GM12878 (cell line): ENCODE data around the gene CATSPER2. TPM values are rescaled to one million over a fixed set of nuclear protein-coding genes. Genes with fewer than 3 reads are reported as not detected.
"Not testable (repeated sequence)": the region's sequence is repeated elsewhere in the genome, so short reads cannot be mapped to it uniquely, and the experiment has no call there.

ENCODE experiments used
- ATAC-seq: fragments of 200-7000 bp; cut with Tn5 transposase; 3 replicates; pipeline ENCODE4 v1.9.1; 2020; ENCODE audit warnings: mild to moderate bottlenecking, moderate library complexity
- BruUV-seq: library from RNA; stranded (reverse); fragments of 400-500 nt; replicated peaks from 2 replicates; lab custom pipeline; 2021; lab: Mats Ljungman, UMichigan
- CTCF ChIA-PET: fragments of 300-600 bp; sonication (Branson Sonifier 250); formaldehyde crosslinking; extraction: SDS; loops from one replicate; lab custom pipeline; 2021; ENCODE audit warnings: inconsistent platforms; lab: Yijun Ruan, JAX
- POLR2A ChIA-PET: fragments of 350-600 bp; formaldehyde crosslinking; extraction: SDS; loops from one replicate; lab custom pipeline; 2021; ENCODE audit warnings: inconsistent platforms; lab: Charles Lee
- RAD21 ChIA-PET: fragments of 300-600 bp; sonication (Branson Sonifier 250); formaldehyde crosslinking; loops from one replicate; lab custom pipeline; 2023; ENCODE audit warnings: antibody characterized with exemption; ENCODE audit not compliant: unreplicated experiment; lab: Charles Lee
- SMC1A ChIA-PET: fragments of 300-600 bp; sonication (Branson Sonifier 250); formaldehyde crosslinking; loops from one replicate; lab custom pipeline; 2023; ENCODE audit not compliant: unreplicated experiment, uncharacterized antibody; lab: Charles Lee
- DNase-seq: peaks from one replicate; pipeline ENCODE4 v3.0.0-alpha.2; 2011; ENCODE audit warnings: low read depth, low spot score
- FAIRE-seq: peaks from 3 replicates; lab custom pipeline; 2011; peaks lifted over from hg19 to GRCh38; lab: Jason Lieb, UNC
- H2AFZ ChIP-seq: 2 replicates; pipeline ENCODE4 v1.6.0; 2011; ENCODE audit warnings: low read depth, low read length, control low read depth; ENCODE audit not compliant: control insufficient read depth
- H3K27ac ChIP-seq: 2 replicates; pipeline ENCODE4 v1.5.1; 2011; ENCODE audit warnings: control low read depth; ENCODE audit not compliant: control insufficient read depth, insufficient read depth
- H3K27me3 ChIP-seq, 2 experiments: replicated peaks in 1 of 2; 2 replicates each; pipeline versions ENCODE4 v1.6.0 to v1.6.1; 2011; ENCODE audit warnings: low read length in 1 of 2; ENCODE audit not compliant: control insufficient read depth in 2 of 2, insufficient read depth in 2 of 2
- H3K36me3 ChIP-seq, 2 experiments: 2 replicates each; pipeline ENCODE4 v1.5.1; 2011; ENCODE audit warnings: low read length in 1 of 2; ENCODE audit not compliant: control insufficient read depth in 2 of 2, insufficient read depth in 2 of 2
- H3K4me1 ChIP-seq: 2 replicates; pipeline ENCODE4 v1.6.1; 2011; ENCODE audit warnings: mild to moderate bottlenecking, low read length, moderate library complexity, mixed read lengths; ENCODE audit not compliant: control insufficient read depth, insufficient read depth
- H3K4me2 ChIP-seq: 2 replicates; pipeline ENCODE4 v1.6.0; 2011; ENCODE audit warnings: control low read depth; ENCODE audit not compliant: control insufficient read depth, insufficient read depth
- H3K4me3 ChIP-seq: fragments of 200-600 bp; sonication (generic); 2 replicates; pipeline ENCODE4 v1.5.1; 2016
- H3K79me2 ChIP-seq: 2 replicates; pipeline ENCODE4 v1.6.0; 2011; ENCODE audit warnings: low read length; ENCODE audit not compliant: control insufficient read depth, insufficient read depth
- H3K9ac ChIP-seq: 2 replicates; pipeline ENCODE4 v1.8.0; 2011; ENCODE audit warnings: low read length, control low read depth, mixed read lengths; ENCODE audit not compliant: control insufficient read depth, insufficient read depth
- H3K9me3 ChIP-seq: replicated peaks from 3 replicates; pipeline ENCODE4 v1.5.1; 2011; ENCODE audit warnings: mild to moderate bottlenecking, low read length; ENCODE audit not compliant: control insufficient read depth, insufficient read depth
- H4K20me1 ChIP-seq: 2 replicates; pipeline ENCODE4 v1.6.0; 2011; ENCODE audit not compliant: control insufficient read depth, insufficient read depth
- WGBS: methylation state at CpG from one replicate; pipeline ENCODE4 v1.1.6; 2016; ENCODE audit warnings: low lambda C conversion rate; ENCODE audit not compliant: insufficient replicate concordance, insufficient coverage; ENCODE audit errors: missing lambda C conversion rate; 5-methylcytosine and 5-hydroxymethylcytosine counted together
- in situ Hi-C: fragments of 300-500 bp; cut with MboI; formaldehyde crosslinking; loops from 9 replicates; pipeline ENCODE4 v1.14.3; 2018; ENCODE audit warnings: mixed read lengths
- intact Hi-C: fragments of 100-400 bp; cut with micrococcal nuclease; formaldehyde crosslinking; loops from one replicate; pipeline ENCODE4 v1.14.2; 2022; ENCODE audit not compliant: unreplicated experiment
- polyA plus RNA-seq, 11 experiments: library from polyadenylated mRNA; depleted of rRNA in 4 of 11; unstranded in 6 of 11; stranded (reverse) in 5 of 11; fragments of >200 nt; fragmentation: Nextera tagmentation in 4 of 11; fragmentation: Illumina TruSeq in 1 of 11; extraction: Ambion mirVana in 4 of 11; extraction: Trizol in 1 of 11; gene quantifications; 1 replicate in 1 of 11; 2 replicates in 10 of 11; pipeline versions ENCODE4 v1.2.1 to v1.2.3, GENCODE V29; 2011 to 2016; ENCODE audit warnings: inconsistent platforms in 2 of 11, missing spikeins in 2 of 11, low read depth in 1 of 11
- total RNA-seq, 4 experiments: library from RNA; depleted of rRNA in 3 of 4; stranded (reverse); fragments of >200 nt in 3 of 4; fragmentation: Illumina TruSeq in 1 of 4; extraction: Trizol in 1 of 4; gene quantifications; 2 replicates each; pipeline versions ENCODE4 v1.2.1 to v1.2.3, GENCODE V29; 2013 to 2021

CATSPER2 gene
- total and polyA plus RNA-seq, 10 of the 15 experiments (the other 5 are each of a cell fraction or from before 2014, with no cell fraction given) = 0.64 to 7.2 (median 2.5) TPM

DNA sequence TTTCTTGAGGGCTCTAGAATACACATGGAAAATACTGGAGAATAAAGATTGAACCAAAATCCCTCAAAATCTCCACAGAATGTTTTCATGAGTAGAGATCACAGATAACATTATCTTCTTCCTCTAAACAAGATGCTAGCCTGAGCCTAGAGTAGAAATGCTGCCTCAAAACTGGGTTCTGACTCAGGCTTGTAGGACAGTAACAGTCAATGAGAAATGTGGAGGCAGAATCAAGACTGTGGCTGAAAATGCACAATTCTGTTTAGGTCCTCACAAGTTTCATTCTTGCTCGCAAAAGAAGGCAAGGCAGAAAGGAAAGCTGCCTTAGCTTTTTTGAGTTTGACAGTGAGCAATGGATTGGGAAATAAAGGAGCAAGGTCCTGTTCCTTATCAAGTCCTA lies 25.5 kb upstream of the CATSPER2 start:
- H3K36me3 ChIP-seq, CTCF ChIA-PET, DNase-seq, H2AFZ ChIP-seq, POLR2A ChIA-PET, H3K27ac ChIP-seq, H3K9ac ChIP-seq, H3K79me2 ChIP-seq, H3K4me2 ChIP-seq, RAD21 ChIA-PET, ATAC-seq, H3K27me3 ChIP-seq, intact Hi-C loops, H4K20me1 ChIP-seq, H3K4me3 ChIP-seq, H3K4me1 ChIP-seq, SMC1A ChIA-PET, H3K9me3 ChIP-seq, in situ Hi-C loops: not testable (repeated sequence)
- TSS peak; percentile 68 for BruUV-seq
- FAIRE-seq = peak; percentile 79
- no CpG with 5 or more reads among the region's 1 CpG for WGBS

GRCh38 chr15:43666177-43666576 lies 17.5 kb upstream of the CATSPER2 start:
- SMC1A ChIA-PET, H3K4me1 ChIP-seq, H3K27me3 ChIP-seq, intact Hi-C loops, H3K4me2 ChIP-seq, H3K9ac ChIP-seq, H3K36me3 ChIP-seq, H3K9me3 ChIP-seq, H4K20me1 ChIP-seq, H3K27ac ChIP-seq, DNase-seq, in situ Hi-C loops, CTCF ChIA-PET, BruUV-seq, H3K4me3 ChIP-seq, POLR2A ChIA-PET, FAIRE-seq, H3K79me2 ChIP-seq, ATAC-seq, RAD21 ChIA-PET, H2AFZ ChIP-seq: not testable (repeated sequence)
- WGBS = no CpG with 5 or more reads among the region's 1 CpG

DNA sequence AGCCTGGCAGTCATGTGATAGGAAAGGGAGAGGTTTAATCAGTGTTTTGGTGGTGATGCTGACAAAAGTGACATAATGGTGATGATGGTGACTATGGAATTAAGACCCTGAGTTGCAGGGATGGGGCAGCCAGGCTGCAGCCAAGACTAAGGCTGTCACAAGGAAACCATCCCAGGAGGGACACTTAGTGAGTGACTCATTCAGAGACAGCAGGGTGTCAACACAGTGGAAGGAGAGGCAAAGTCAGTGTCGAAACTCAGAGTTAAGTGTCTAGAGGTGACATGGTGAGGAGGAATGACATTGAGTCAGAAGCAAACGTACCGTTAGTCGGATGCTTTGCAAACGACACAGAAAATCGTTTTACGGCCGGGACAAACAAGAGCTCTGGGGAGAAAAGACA lies 14.7 kb upstream of the CATSPER2 start:
- H3K4me3 ChIP-seq, H3K27me3 ChIP-seq, H3K4me1 ChIP-seq, H3K4me2 ChIP-seq, H3K9ac ChIP-seq, CTCF ChIA-PET, ATAC-seq, DNase-seq, H3K36me3 ChIP-seq, POLR2A ChIA-PET, RAD21 ChIA-PET, FAIRE-seq, H3K9me3 ChIP-seq, in situ Hi-C loops, SMC1A ChIA-PET, H3K27ac ChIP-seq, H2AFZ ChIP-seq, H3K79me2 ChIP-seq, intact Hi-C loops, H4K20me1 ChIP-seq: not testable (repeated sequence)
- BruUV-seq = TSS peak; percentile 65
- WGBS = no CpG with 5 or more reads among the region's 8 CpGs

DNA sequence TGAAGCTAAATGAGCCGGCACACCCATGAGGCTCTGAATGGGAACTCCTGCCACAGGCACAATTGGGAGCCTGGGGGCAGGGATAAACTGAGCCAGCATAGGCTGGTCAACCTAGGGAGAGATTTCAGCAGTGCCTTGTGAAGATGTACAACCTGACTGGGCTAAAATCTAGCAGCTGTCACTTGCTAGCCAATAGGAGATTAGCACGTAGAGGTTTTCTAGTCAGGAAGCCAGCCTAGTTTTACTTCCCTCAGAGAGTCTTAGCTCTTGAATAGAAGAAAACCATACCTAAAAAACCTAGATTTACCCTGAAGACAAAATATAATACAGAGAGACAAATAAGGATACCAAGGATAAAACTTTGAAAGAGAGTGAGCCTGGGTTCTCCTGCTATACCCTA lies 13.6 kb upstream of the CATSPER2 start:
- CTCF ChIA-PET, in situ Hi-C loops, H3K27ac ChIP-seq, H3K27me3 ChIP-seq, H3K4me1 ChIP-seq, BruUV-seq, H3K9ac ChIP-seq, H3K36me3 ChIP-seq, FAIRE-seq, intact Hi-C loops, H2AFZ ChIP-seq, H3K4me2 ChIP-seq, RAD21 ChIA-PET, DNase-seq, POLR2A ChIA-PET, H3K4me3 ChIP-seq, SMC1A ChIA-PET, ATAC-seq, H4K20me1 ChIP-seq, H3K79me2 ChIP-seq, H3K9me3 ChIP-seq: not testable (repeated sequence)
- WGBS = 100% methylated on average over 1 of the region's 2 CpGs
